Measurements from ENCODE around the gene NMBR.

DNA sequence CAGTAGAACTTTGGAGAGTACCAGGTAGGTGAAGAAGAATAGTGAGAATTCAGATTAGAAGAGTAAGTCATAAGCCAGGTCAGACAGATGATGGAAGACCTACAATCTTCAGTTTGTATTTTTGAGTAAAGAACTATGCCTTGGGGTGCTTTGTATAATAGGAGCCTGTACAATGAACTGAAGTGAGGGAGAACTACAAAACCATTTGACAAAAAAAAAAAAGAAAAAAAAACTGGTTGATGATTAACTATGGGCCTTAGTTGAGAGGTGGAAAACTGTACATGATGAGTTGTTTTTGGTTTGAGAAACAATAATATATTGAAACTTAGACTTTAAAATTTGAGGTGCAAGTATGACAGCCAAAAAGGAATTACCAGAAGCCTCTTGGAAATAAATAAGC lies 25.8 kb upstream of the NMBR start:
- TF ChIP-seq, protein P1, sequence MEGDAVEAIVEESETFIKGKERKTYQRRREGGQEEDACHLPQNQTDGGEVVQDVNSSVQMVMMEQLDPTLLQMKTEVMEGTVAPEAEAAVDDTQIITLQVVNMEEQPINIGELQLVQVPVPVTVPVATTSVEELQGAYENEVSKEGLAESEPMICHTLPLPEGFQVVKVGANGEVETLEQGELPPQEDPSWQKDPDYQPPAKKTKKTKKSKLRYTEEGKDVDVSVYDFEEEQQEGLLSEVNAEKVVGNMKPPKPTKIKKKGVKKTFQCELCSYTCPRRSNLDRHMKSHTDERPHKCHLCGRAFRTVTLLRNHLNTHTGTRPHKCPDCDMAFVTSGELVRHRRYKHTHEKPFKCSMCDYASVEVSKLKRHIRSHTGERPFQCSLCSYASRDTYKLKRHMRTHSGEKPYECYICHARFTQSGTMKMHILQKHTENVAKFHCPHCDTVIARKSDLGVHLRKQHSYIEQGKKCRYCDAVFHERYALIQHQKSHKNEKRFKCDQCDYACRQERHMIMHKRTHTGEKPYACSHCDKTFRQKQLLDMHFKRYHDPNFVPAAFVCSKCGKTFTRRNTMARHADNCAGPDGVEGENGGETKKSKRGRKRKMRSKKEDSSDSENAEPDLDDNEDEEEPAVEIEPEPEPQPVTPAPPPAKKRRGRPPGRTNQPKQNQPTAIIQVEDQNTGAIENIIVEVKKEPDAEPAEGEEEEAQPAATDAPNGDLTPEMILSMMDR (IDR thresholded peaks at IDR 0.05): no peak
- TF ChIP-seq POLR2A (IDR thresholded peaks at IDR 0.05) (no peak), POLR2AphosphoS5 (IDR thresholded peaks at IDR 0.05) (no peak)

All from suprapubic skin (tissue), 4 donors.